Smooth muscle cell (in vitro differentiated cells): ENCODE measurements around the gene NFYA. TPM values are rescaled to one million over a fixed set of nuclear protein-coding genes. Genes with fewer than 3 reads are reported as not detected.

ENCODE experiments used
- DNase-seq: peaks from one replicate; lab custom pipeline; 2025; ENCODE audit not compliant: unreplicated experiment; lab: John Stamatoyannopoulos, UW
- H2AFZ ChIP-seq: fragments of 200-600 bp; sonication (generic); 2 replicates; pipeline ENCODE4 v1.6.0; 2016; ENCODE audit warnings: antibody characterized with exemption, low read depth, mild to moderate bottlenecking
- H3F3A ChIP-seq: fragments of 200-600 bp; sonication (generic); 2 replicates; pipeline ENCODE4 v1.6.0; 2017; ENCODE audit warnings: antibody characterized with exemption, low read depth
- H3K27ac ChIP-seq: fragments of 200-600 bp; sonication (generic); 2 replicates; pipeline ENCODE4 v1.5.1; 2016; ENCODE audit warnings: low read depth, mild to moderate bottlenecking
- H3K27me3 ChIP-seq: fragments of 200-600 bp; sonication (generic); 2 replicates; pipeline ENCODE4 v1.6.1; 2016; ENCODE audit warnings: low read depth, mild to moderate bottlenecking
- H3K36me3 ChIP-seq: fragments of 200-600 bp; sonication (generic); 2 replicates; pipeline ENCODE4 v1.5.1; 2016; ENCODE audit warnings: low read depth
- H3K4me1 ChIP-seq: fragments of 200-600 bp; sonication (generic); 2 replicates; pipeline ENCODE4 v1.5.1; 2016; ENCODE audit warnings: low read depth
- H3K4me2 ChIP-seq: fragments of 200-600 bp; sonication (generic); 2 replicates; pipeline ENCODE4 v1.6.0; 2016; ENCODE audit warnings: mild to moderate bottlenecking
- H3K4me3 ChIP-seq: fragments of 200-600 bp; sonication (generic); 2 replicates; pipeline ENCODE4 v1.5.1; 2016; ENCODE audit warnings: mild to moderate bottlenecking
- H3K79me2 ChIP-seq: fragments of 200-600 bp; sonication (generic); 2 replicates; pipeline ENCODE4 v1.6.0; 2016; ENCODE audit warnings: low read depth, mild to moderate bottlenecking
- H3K9ac ChIP-seq: fragments of 200-600 bp; sonication (generic); 2 replicates; pipeline ENCODE4 v1.6.0; 2016; ENCODE audit warnings: low read depth
- H3K9me3 ChIP-seq: fragments of 200-600 bp; sonication (generic); replicated peaks from 2 replicates; pipeline ENCODE4 v1.5.1; 2016; ENCODE audit warnings: low read depth
- H4K20me1 ChIP-seq: fragments of 200-600 bp; sonication (generic); 2 replicates; pipeline ENCODE4 v1.6.0; 2016; ENCODE audit warnings: low read depth
- WGBS: methylation state at CpG from one replicate; pipeline ENCODE4 v1.1.7; 2016; ENCODE audit warnings: low lambda C conversion rate; 5-methylcytosine and 5-hydroxymethylcytosine counted together
- polyA plus RNA-seq: library from polyadenylated mRNA; unstranded; fragments of >200 nt; fragmentation: Nextera tagmentation; extraction: Ambion mirVana; gene quantifications from 2 replicates; pipeline ENCODE4 v1.2.1, GENCODE V29; 2016
- total RNA-seq: library from RNA; depleted of rRNA; stranded (reverse); fragments of >200 nt; gene quantifications from 2 replicates; pipeline ENCODE4 v1.2.3, GENCODE V29; 2014
- TF ChIP-seq, protein P1 (sequence below): fragments of 200-600 bp; sonication (generic); IDR thresholded peaks from 2 replicates; pipeline ENCODE4 v1.5.1; 2017; ENCODE audit warnings: borderline replicate concordance, mild to moderate bottlenecking, antibody characterized with exemption; ENCODE audit not compliant: insufficient read depth, poor library complexity, severe bottlenecking

Gene NFYA
- total and polyA plus RNA-seq, 2 experiments from 2014 or later, result 22.4 to 40.2 TPM

DNA sequence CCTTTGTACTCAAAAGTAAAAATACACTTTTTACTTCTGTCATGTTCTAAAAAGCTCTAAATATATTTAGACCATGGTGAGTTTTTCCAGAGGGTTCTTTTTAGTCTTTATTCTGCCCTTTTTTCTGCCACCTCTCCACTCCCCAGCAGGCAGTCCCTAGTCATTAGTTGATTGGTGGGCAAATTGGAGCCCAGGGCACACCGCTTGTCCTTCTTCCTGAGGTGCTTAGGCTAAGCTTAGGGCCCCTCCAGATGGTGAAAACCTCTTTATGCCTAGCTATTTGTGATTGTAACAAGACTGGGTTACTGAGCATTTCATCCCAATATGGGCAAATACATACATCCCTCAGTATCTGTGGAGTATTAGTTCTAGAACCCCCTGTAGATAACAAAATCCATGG is 75.1 kb downstream of the NFYA start:
- no peak overlapping the region for H2AFZ ChIP-seq
- TF ChIP-seq, protein P1, sequence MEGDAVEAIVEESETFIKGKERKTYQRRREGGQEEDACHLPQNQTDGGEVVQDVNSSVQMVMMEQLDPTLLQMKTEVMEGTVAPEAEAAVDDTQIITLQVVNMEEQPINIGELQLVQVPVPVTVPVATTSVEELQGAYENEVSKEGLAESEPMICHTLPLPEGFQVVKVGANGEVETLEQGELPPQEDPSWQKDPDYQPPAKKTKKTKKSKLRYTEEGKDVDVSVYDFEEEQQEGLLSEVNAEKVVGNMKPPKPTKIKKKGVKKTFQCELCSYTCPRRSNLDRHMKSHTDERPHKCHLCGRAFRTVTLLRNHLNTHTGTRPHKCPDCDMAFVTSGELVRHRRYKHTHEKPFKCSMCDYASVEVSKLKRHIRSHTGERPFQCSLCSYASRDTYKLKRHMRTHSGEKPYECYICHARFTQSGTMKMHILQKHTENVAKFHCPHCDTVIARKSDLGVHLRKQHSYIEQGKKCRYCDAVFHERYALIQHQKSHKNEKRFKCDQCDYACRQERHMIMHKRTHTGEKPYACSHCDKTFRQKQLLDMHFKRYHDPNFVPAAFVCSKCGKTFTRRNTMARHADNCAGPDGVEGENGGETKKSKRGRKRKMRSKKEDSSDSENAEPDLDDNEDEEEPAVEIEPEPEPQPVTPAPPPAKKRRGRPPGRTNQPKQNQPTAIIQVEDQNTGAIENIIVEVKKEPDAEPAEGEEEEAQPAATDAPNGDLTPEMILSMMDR, result no peak
- no peak for DNase-seq
- WGBS, result 92% methylated on average over 1 of the region's 1 CpG
- H3K27me3 ChIP-seq, result no peaks in the 10 kb centered on the region
- H3K4me3 ChIP-seq, result no peak overlapping the region
- H3K4me1 ChIP-seq, result no peaks in the 10 kb centered on the region
- no peaks in the 10 kb centered on the region for H3K9me3 ChIP-seq
- H3K36me3 ChIP-seq, result no peaks in the 10 kb centered on the region
- no peaks in the 10 kb centered on the region for H3K79me2 ChIP-seq
- H4K20me1 ChIP-seq, result no peaks in the 10 kb centered on the region
- no peak overlapping the region for H3K4me2 ChIP-seq
- no peak overlapping the region for H3K27ac ChIP-seq
- H3K9ac ChIP-seq, result no peak overlapping the region
- H3F3A ChIP-seq, result no peaks in the 10 kb centered on the region

Other genes with a start within 250 kb of the NFYA start
- 0.63 and 3.4 TPM in 2 replicates for gene UNC5CL, start 33.8 kb upstream of the NFYA start, total RNA-seq
- 1.1 and 1.3 TPM in 2 replicates for gene UNC5CL, start 33.8 kb upstream of the NFYA start, polyA plus RNA-seq
- gene TSPO2, start 30.5 kb upstream of the NFYA start, total RNA-seq, result not detected in 2 replicates
- gene TSPO2, start 30.5 kb upstream of the NFYA start, polyA plus RNA-seq, result not detected in 2 replicates
- 1.0 TPM in 1 of 2 replicates, not detected in the other for gene APOBEC2, start 19.8 kb upstream of the NFYA start, total RNA-seq
- 1.2 and 1.6 TPM in 2 replicates for gene APOBEC2, start 19.8 kb upstream of the NFYA start, polyA plus RNA-seq
- gene OARD1, start 618 bp upstream of the NFYA start, total RNA-seq, result 15.0 and 18.5 TPM in 2 replicates
- gene OARD1, start 618 bp upstream of the NFYA start, polyA plus RNA-seq, result 21.2 and 27.2 TPM in 2 replicates
- not detected in 2 replicates for gene TREML1, start 81.4 kb downstream of the NFYA start, total RNA-seq
- not detected in 2 replicates for gene TREML1, start 81.4 kb downstream of the NFYA start, polyA plus RNA-seq
- gene TREM2, start 90.1 kb downstream of the NFYA start, total RNA-seq, result not detected in 2 replicates
- 0.24 TPM in 1 of 2 replicates, not detected in the other for gene TREM2, start 90.1 kb downstream of the NFYA start, polyA plus RNA-seq
- not detected in 2 replicates for gene TREML2, start 128.2 kb downstream of the NFYA start, total RNA-seq
- gene TREML2, start 128.2 kb downstream of the NFYA start, polyA plus RNA-seq, result not detected in 2 replicates
- gene TREML4, start 155.4 kb downstream of the NFYA start, total RNA-seq, result not detected in 2 replicates
- gene TREML4, start 155.4 kb downstream of the NFYA start, polyA plus RNA-seq, result not detected in 2 replicates
- 3.2 and 14.1 TPM in 2 replicates for gene TREM1, start 213.7 kb downstream of the NFYA start, total RNA-seq
- 6.9 and 10.0 TPM in 2 replicates for gene TREM1, start 213.7 kb downstream of the NFYA start, polyA plus RNA-seq